Fibroblast of mammary gland (primary cell): ENCODE data around the gene GRIK3.

Source experiments
- DNase-seq: peaks from one replicate; pipeline ENCODE4 v3.0.0-alpha.2; 2010; ENCODE audit warnings: low read depth
- H3K4me3 ChIP-seq: 2 replicates; pipeline ENCODE4 v1.5.1; 2011; ENCODE audit warnings: low read depth, mild to moderate bottlenecking, low read length, moderate library complexity; ENCODE audit not compliant: control insufficient read depth
- TF ChIP-seq, protein P1 (sequence below): conservative IDR thresholded peaks from 2 replicates; pipeline ENCODE4 v1.5.1; 2011; ENCODE audit warnings: low read depth, low read length, inconsistent platforms; ENCODE audit not compliant: control insufficient read depth, insufficient read depth

GRIK3 gene

DNA sequence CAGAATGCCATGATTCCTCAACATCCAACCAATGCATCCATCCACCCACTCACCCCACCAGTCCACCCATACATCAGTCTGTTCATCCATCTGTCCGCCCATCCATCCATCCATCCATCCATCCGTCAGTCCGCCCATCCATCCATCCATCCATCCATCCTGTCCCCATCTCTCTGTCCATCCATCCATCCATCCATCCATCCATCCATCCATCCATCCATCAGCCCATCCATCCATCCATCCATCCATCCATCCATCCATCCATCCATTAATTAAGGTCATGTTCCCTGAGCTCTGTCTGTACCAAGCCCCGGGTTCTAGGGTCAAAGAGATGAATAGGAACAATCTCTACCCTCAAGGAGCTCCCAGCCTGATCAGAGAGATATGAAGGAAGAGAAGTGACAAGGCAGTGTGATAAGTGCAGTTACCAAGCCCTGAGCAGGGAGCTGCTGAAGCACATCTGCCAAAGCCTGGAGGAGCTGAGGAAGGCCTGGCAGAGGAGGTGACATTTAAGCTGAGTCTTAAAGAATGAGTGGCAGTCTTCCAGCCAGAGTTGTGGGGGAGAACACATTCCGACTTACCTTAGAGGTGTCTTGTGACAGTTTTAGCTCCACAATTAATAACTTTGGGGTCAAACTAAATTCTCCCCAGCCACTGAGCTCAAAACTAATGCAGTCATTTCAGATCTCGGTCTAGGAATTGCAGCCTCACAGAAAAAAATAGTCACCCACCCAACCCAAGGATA is 47.9 kb downstream of the GRIK3 start:
- no peak overlapping the region for H3K4me3 ChIP-seq
- DNase-seq, result no peak
- TF ChIP-seq, protein P1, sequence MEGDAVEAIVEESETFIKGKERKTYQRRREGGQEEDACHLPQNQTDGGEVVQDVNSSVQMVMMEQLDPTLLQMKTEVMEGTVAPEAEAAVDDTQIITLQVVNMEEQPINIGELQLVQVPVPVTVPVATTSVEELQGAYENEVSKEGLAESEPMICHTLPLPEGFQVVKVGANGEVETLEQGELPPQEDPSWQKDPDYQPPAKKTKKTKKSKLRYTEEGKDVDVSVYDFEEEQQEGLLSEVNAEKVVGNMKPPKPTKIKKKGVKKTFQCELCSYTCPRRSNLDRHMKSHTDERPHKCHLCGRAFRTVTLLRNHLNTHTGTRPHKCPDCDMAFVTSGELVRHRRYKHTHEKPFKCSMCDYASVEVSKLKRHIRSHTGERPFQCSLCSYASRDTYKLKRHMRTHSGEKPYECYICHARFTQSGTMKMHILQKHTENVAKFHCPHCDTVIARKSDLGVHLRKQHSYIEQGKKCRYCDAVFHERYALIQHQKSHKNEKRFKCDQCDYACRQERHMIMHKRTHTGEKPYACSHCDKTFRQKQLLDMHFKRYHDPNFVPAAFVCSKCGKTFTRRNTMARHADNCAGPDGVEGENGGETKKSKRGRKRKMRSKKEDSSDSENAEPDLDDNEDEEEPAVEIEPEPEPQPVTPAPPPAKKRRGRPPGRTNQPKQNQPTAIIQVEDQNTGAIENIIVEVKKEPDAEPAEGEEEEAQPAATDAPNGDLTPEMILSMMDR, result no peak

DNA sequence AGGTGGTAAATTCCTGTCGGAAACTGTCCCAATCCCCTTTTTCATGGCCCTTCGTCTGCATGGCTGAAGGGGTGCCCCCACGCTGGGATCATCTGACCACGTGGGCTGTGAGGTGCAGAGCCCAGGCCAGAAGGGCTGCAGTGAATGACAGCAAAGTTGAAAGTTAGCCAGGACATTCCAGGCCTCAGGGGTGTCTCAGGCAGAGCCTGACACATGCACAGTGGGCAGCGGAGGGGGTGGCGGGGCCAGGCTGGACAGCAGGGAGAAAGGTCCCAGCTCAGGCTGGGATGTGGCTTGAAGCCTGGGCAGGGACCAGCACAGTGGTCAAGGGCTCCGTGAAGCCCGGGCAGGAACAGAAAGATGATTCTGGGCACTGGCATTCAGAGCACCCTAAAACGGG is 49.6 kb downstream of the GRIK3 start:
- no peak overlapping the region for H3K4me3 ChIP-seq
- DNase-seq, result no peak
- TF ChIP-seq, protein P1, result no peak

DNA sequence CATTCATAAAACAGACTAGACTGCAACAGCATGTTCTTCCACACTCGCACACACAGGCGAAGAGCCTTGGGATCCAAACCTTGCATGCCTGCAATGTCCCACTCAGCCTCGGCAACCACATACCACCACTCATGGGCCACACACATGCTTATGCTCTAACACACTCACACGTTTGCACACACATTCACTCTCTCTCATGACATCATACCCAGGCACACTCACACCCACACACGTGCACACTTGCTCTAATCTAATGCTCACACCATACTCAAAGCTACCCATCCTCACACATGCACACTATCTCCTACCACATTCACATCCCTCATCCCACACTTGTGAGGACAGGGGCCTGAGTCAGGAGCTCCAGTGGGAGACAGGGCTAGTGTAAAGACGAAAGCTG is 50.3 kb downstream of the GRIK3 start:
- no peak for DNase-seq
- TF ChIP-seq, protein P1, result no peak
- H3K4me3 ChIP-seq, result no peak overlapping the region

DNA sequence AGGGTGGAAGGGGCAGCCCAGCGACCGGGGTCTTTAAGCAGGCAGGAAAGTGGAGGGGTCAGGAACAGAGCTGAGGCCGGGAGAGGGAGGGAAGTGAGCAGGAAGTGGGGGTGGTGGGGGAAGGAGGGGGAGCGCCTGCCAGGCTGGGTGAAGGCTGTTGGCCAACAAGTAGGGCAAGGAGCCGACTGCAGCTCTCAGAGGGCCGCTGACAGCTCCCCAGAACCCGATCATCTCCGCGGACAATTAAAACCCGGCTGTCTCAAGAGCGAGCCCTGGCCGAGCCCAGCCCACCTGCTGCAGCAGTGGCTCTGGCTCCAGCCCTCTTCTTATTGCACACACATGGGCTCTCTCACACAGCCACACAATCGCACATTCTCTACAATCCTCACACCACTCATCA is 51.6 kb downstream of the GRIK3 start:
- DNase-seq, result no peak
- TF ChIP-seq, protein P1, result no peak
- no peak overlapping the region for H3K4me3 ChIP-seq

DNA sequence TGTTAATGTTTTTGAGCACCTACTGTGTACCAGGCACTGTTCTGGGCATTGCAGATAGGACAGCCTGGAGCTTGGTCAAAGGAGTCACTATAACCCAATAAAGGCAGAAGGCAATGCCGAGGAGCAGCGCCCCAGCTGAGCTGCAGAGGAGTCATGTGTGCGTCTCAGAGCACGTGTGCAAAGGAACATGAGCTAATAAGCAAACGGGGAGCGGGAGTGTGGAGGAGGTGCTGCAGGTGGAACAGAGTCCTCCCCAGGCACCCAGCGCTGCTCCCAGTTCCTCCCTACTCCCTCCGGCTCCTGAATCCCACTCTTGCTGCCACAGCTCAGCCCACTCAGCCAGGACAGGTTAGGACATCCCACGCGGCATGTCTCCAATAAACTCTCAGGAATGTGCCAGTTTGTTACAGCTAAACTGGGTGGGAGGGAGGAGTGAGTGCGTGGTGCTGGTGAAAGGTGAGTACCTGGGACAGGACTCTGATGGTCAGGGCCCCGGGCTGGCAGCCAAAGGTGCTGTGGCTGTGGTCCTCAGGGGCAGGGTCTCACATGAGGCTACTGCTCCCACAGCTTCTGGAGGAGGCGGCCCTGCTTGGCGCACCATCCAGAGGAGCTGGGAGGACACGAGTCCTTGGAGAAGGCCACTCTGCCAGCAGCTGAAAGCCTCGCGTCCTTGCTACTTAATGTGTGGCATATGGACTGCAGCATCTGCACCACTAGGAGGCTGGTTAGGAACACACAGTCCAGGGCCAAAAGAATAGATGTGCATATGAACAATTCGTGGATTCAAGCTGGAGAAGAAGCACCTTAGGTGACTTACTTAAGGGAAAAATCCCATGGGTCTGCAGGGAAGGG is 52.3 kb downstream of the GRIK3 start:
- TF ChIP-seq, protein P1, result no peak

DNA sequence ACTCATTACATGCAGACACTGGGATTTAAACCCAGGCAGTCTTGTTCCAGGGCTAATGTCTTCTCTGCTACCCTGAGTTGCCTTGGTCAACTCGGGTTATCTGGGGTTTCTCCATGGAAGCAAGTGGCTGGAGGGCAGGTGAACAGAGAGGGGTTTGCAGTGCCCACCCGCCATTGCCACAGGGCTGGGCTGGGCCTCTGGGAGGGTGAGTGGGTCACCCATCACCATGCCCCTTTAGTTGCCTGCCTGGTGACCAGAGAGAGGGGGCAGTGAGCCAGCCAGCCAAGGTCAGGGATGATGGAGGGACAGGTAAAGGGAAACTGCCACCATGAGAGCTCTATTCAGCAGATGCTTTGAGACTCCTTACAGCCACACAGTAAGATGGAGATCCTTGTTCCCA is 53.2 kb downstream of the GRIK3 start:
- TF ChIP-seq, protein P1, result no peak
- no peak for DNase-seq
- no peak overlapping the region for H3K4me3 ChIP-seq

More for the DNA sequence above, 52.3 kb downstream of the GRIK3 start:
- DNase-seq, result no peak
- H3K4me3 ChIP-seq, result no peak overlapping the region
